Neural progenitor cell (in vitro differentiated cells): Measurements from ENCODE around the gene TCF19.

Source experiments
- EZH2 ChIP-seq: fragments of 200-600 bp; sonication (generic); IDR thresholded peaks from 2 replicates; pipeline ENCODE4 v1.6.1; 2017; ENCODE audit warnings: antibody characterized with exemption, mild to moderate bottlenecking, moderate library complexity
- EZH2phosphoT487 ChIP-seq: fragments of 200-600 bp; sonication (generic); IDR thresholded peaks from 2 replicates; pipeline ENCODE4 v1.6.1; 2017; ENCODE audit warnings: antibody characterized with exemption
- TF ChIP-seq, protein P1 (sequence below): fragments of 200-600 bp; sonication (generic); IDR thresholded peaks from 2 replicates; pipeline ENCODE4 v1.5.1; 2017; ENCODE audit warnings: antibody characterized with exemption, mild to moderate bottlenecking

DNA sequence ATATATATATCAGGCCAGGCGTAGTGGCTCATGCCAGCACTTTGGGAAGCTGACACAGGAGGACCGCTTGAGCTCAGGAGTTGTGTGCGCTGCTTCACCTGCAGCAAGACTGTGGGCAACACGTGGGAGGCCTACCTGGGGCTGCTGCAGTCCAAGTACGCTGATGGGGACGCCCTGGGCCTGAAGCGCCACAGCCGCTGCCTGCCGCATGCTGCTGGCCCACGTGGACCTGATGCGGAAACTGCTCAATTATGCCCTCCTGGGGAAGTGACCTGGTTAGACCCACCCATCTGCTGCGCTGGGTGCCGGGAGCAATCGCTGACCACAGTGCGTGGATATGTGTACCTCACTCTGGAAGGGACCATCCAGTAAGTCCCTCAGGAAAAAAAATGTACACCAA is 17.7 kb upstream of the TCF19 start:
- TF ChIP-seq EZH2 (no peak), EZH2phosphoT487 (no peak)
- TF ChIP-seq, protein P1, sequence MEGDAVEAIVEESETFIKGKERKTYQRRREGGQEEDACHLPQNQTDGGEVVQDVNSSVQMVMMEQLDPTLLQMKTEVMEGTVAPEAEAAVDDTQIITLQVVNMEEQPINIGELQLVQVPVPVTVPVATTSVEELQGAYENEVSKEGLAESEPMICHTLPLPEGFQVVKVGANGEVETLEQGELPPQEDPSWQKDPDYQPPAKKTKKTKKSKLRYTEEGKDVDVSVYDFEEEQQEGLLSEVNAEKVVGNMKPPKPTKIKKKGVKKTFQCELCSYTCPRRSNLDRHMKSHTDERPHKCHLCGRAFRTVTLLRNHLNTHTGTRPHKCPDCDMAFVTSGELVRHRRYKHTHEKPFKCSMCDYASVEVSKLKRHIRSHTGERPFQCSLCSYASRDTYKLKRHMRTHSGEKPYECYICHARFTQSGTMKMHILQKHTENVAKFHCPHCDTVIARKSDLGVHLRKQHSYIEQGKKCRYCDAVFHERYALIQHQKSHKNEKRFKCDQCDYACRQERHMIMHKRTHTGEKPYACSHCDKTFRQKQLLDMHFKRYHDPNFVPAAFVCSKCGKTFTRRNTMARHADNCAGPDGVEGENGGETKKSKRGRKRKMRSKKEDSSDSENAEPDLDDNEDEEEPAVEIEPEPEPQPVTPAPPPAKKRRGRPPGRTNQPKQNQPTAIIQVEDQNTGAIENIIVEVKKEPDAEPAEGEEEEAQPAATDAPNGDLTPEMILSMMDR: no peak
